ENCODE measurements around the gene NEBL.

Gene NEBL

GRCh38 chr10:20856484-20856883 lies 40.6 kb downstream of the NEBL start:
- peak; percentile 3 for DNase-seq

- peak; percentile 43 for DNase-seq
Observed at GRCh38 chr10:20855398-20856038, 41.6 kb downstream of the NEBL start.

- no peak for DNase-seq
Observed at GRCh38 chr10:20853276-20853675, 43.8 kb downstream of the NEBL start.

GRCh38 chr10:20852303-20852702 lies 44.8 kb downstream of the NEBL start:
- no peak for DNase-seq

- DNase-seq, result no peak
Observed at GRCh38 chr10:20847512-20847911, 49.6 kb downstream of the NEBL start.

GRCh38 chr10:20846263-20846662 lies 50.8 kb downstream of the NEBL start:
- no peak for DNase-seq

- DNase-seq, result no peak
Observed at GRCh38 chr10:20841419-20841818, 55.7 kb downstream of the NEBL start.

GRCh38 chr10:20839910-20840309 lies 57.2 kb downstream of the NEBL start:
- no peak for DNase-seq

- DNase-seq, result peak; percentile 16
Observed at GRCh38 chr10:20839141-20839540, 58.0 kb downstream of the NEBL start.

- DNase-seq, result no peak
Observed at GRCh38 chr10:20836401-20836800, 60.7 kb downstream of the NEBL start.

GRCh38 chr10:20835335-20835734 lies 61.8 kb downstream of the NEBL start:
- no peak for DNase-seq

- DNase-seq, result no peak
Observed at GRCh38 chr10:20834825-20835224, 62.3 kb downstream of the NEBL start.

GRCh38 chr10:20822825-20823224 lies 74.3 kb downstream of the NEBL start:
- DNase-seq, result no peak

GRCh38 chr10:20817646-20818045 lies 79.5 kb downstream of the NEBL start:
- no peak for DNase-seq

GRCh38 chr10:20817116-20817515 lies 80.0 kb downstream of the NEBL start:
- no peak for DNase-seq

GRCh38 chr10:20814116-20814515 lies 83.0 kb downstream of the NEBL start:
- no peak for DNase-seq

- DNase-seq, result peak; percentile 29
Observed at GRCh38 chr10:20811131-20811530, 86.0 kb downstream of the NEBL start.

GRCh38 chr10:20809631-20810030 lies 87.5 kb downstream of the NEBL start:
- DNase-seq, result peak; percentile 70

GRCh38 chr10:20806487-20806886 lies 90.6 kb downstream of the NEBL start:
- no peak for DNase-seq

- DNase-seq, result no peak
Observed at GRCh38 chr10:20797290-20797689, 99.8 kb downstream of the NEBL start.

GRCh38 chr10:20795391-20795790 lies 101.7 kb downstream of the NEBL start:
- DNase-seq, result no peak

- no peak for DNase-seq
Observed at GRCh38 chr10:20785174-20785573, 111.9 kb downstream of the NEBL start.

GRCh38 chr10:20778008-20778757 lies 118.9 kb downstream of the NEBL start:
- no peak for DNase-seq

- no peak for DNase-seq
Observed at GRCh38 chr10:20776384-20777118, 120.6 kb downstream of the NEBL start.
